ENCODE results near the gene CBLC. TPM values are rescaled to one million over a fixed set of nuclear protein-coding genes. Genes with fewer than 3 reads are reported as not detected.
A peak's percentile ranks its signal among the peaks of the same experiment; 100 is the strongest.

CBLC gene
- total RNA-seq, 1 experiment from 2014 or later: 53.6 TPM

GRCh38 chr19:44744871-44745332, 32.8 kb upstream of the CBLC start:
- DNase-seq: no peak
- Histone ChIP-seq H3K4me2 (peak overlapping the region; percentile 44), H3K4me1 (replicated peaks; ENCODE audit: insufficient read depth) (peaks cover 78% of the 10 kb centered on the region), H4K20me1 (ENCODE audit: insufficient read depth) (no peaks in the 10 kb centered on the region), H3K79me2 (ENCODE audit: low read depth) (peaks cover 11% of the 10 kb centered on the region), H3K27ac (peak overlapping the region; percentile 35), H3K36me3 (ENCODE audit: low read depth) (no peaks in the 10 kb centered on the region), H3K9me3 (ENCODE audit: insufficient read depth, low read depth) (no peaks in the 10 kb centered on the region), H2AFZ (no peak overlapping the region), H3K9me2 (ENCODE audit: insufficient read depth) (no peaks in the 10 kb centered on the region), H3K27me3 (ENCODE audit: insufficient read depth, low read depth) (no peaks in the 10 kb centered on the region), H3F3A (ENCODE audit: insufficient read depth, low read depth) (peaks cover 48% of the 10 kb centered on the region), H3K4me3 (no peak overlapping the region)
- CTCF ChIA-PET: interaction anchor here (0.7 to 1.0 kb wide), 2 partner anchors 21 to 26 kb away, joined by 5 to 13 read pairs; no protein-coding TSS in a partner anchor
- no TSS peak for BruUV-seq (replicated peaks)
- TF ChIP-seq EZH2 (IDR thresholded peaks at IDR 0.05; ENCODE audit: low read depth): no peak
- TF ChIP-seq, protein P1, sequence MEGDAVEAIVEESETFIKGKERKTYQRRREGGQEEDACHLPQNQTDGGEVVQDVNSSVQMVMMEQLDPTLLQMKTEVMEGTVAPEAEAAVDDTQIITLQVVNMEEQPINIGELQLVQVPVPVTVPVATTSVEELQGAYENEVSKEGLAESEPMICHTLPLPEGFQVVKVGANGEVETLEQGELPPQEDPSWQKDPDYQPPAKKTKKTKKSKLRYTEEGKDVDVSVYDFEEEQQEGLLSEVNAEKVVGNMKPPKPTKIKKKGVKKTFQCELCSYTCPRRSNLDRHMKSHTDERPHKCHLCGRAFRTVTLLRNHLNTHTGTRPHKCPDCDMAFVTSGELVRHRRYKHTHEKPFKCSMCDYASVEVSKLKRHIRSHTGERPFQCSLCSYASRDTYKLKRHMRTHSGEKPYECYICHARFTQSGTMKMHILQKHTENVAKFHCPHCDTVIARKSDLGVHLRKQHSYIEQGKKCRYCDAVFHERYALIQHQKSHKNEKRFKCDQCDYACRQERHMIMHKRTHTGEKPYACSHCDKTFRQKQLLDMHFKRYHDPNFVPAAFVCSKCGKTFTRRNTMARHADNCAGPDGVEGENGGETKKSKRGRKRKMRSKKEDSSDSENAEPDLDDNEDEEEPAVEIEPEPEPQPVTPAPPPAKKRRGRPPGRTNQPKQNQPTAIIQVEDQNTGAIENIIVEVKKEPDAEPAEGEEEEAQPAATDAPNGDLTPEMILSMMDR (conservative IDR thresholded peaks at IDR 0.05): no peak
- POLR2A ChIA-PET (ENCODE audit: unreplicated experiment): no interaction called here
- intact Hi-C loops (cut with micrococcal nuclease; ENCODE audit: unreplicated experiment): no loop called here

GRCh38 chr19:44745341-44745831, 32.3 kb upstream of the CBLC start:
- peak in 1 of 2 experiments; percentile 55 for DNase-seq
- Histone ChIP-seq H2AFZ (no peak overlapping the region), H3K27me3 (ENCODE audit: insufficient read depth, low read depth) (no peaks in the 10 kb centered on the region), H3K79me2 (ENCODE audit: low read depth) (peaks cover 15% of the 10 kb centered on the region), H3K4me1 (replicated peaks; ENCODE audit: insufficient read depth) (peaks cover 74% of the 10 kb centered on the region), H3K27ac (peak overlapping the region; percentile 35), H3K4me2 (peak overlapping the region; percentile 44), H4K20me1 (ENCODE audit: insufficient read depth) (no peaks in the 10 kb centered on the region), H3K9me3 (ENCODE audit: insufficient read depth, low read depth) (no peaks in the 10 kb centered on the region), H3F3A (ENCODE audit: insufficient read depth, low read depth) (peaks cover 43% of the 10 kb centered on the region), H3K36me3 (ENCODE audit: low read depth) (no peaks in the 10 kb centered on the region), H3K9me2 (ENCODE audit: insufficient read depth) (no peaks in the 10 kb centered on the region), H3K4me3 (no peak overlapping the region)
- no TSS peak for BruUV-seq (replicated peaks)
- ChIA-PET CTCF (interaction anchor here (0.7 to 1.0 kb wide), 2 partner anchors 22 to 25 kb away, joined by 5 to 13 read pairs; no protein-coding TSS in a partner anchor), POLR2A (ENCODE audit: unreplicated experiment) (interaction anchor here (0.6 to 0.7 kb wide), 2 partner anchors 77 to 716 kb away, joined by 3 read pairs; no protein-coding TSS in a partner anchor)
- TF ChIP-seq, protein P1 (conservative IDR thresholded peaks at IDR 0.05): no peak
- TF ChIP-seq EZH2 (IDR thresholded peaks at IDR 0.05; ENCODE audit: low read depth): no peak
- intact Hi-C loops (cut with micrococcal nuclease; ENCODE audit: unreplicated experiment): no loop called here

DNA sequence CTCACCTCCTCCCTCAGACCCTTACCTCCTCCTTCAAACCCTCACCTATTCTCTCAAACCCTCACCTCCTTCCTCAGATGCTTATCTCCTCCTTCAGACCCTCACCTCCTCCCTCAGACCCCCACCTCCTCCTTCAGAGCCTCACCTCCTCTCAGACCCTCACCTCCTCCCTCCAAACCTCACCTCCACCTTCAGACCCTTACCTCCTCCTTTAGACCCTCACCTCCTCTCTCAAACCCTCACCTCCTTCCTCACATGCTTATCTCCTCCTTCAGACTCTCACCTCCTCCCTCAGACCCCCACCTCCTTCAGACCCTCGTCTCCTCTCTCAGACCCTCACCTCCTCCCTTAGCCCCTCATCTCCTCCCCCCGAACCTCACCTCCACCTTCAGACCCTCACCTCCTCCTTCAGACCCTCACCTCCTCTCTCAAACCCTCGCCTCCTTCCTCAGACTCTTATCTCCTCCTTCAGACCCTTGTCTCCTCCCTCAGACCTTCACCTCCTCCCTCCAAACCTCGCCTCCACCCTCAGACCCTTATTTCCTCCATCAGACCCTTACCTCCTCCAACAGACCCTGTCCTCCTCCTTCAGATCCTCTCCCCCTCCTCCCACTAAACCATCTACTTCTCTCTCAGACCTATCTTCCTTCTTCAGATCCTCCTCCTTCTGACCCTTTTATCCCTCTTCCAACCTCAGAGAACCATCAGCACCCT, 31.6 kb upstream of the CBLC start:
- intact Hi-C loops (cut with micrococcal nuclease; ENCODE audit: unreplicated experiment): no loop called here
- H3K9me3 ChIP-seq (ENCODE audit: insufficient read depth, low read depth): no peaks in the 10 kb centered on the region
- CTCF ChIA-PET: interaction anchor here (1.0 kb wide), 1 partner anchor 22 kb away, joined by 13 read pairs; no protein-coding TSS in a partner anchor
- H4K20me1 ChIP-seq (ENCODE audit: insufficient read depth): no peaks in the 10 kb centered on the region
- POLR2A ChIA-PET (ENCODE audit: unreplicated experiment): interaction anchor here (0.6 to 0.7 kb wide), 2 partner anchors 76 to 715 kb away, joined by 3 read pairs; no protein-coding TSS in a partner anchor
- TF ChIP-seq, protein P1 (conservative IDR thresholded peaks at IDR 0.05): no peak
- TF ChIP-seq EZH2 (IDR thresholded peaks at IDR 0.05; ENCODE audit: low read depth): no peak
- H3K4me2 ChIP-seq: peak overlapping the region; percentile 44
- H3F3A ChIP-seq (ENCODE audit: insufficient read depth, low read depth): peaks cover 37% of the 10 kb centered on the region
- DNase-seq: no peak
- H3K9me2 ChIP-seq (ENCODE audit: insufficient read depth): no peaks in the 10 kb centered on the region
- H3K4me1 ChIP-seq (replicated peaks; ENCODE audit: insufficient read depth): peaks cover 68% of the 10 kb centered on the region
- H3K27ac ChIP-seq: no peak overlapping the region
- H3K27me3 ChIP-seq (ENCODE audit: insufficient read depth, low read depth): no peaks in the 10 kb centered on the region
- no TSS peak for BruUV-seq (replicated peaks)
- H3K36me3 ChIP-seq (ENCODE audit: low read depth): 0 out of 2 replicates have a peak, but pooled peaks cover 1% of the 10 kb centered on the region
- H2AFZ ChIP-seq: no peak overlapping the region
- peaks cover 21% of the 10 kb centered on the region for H3K79me2 ChIP-seq (ENCODE audit: low read depth)
- no peak overlapping the region for H3K4me3 ChIP-seq

All from PC-9 (cell line).